ENCODE measurements around the gene PTGES. TPM values are rescaled to one million over a fixed set of nuclear protein-coding genes. Genes with fewer than 3 reads are reported as not detected.
"Not testable (repeated sequence)": the region's sequence is repeated elsewhere in the genome, so short reads cannot be mapped to it uniquely, and the experiment has no call there.

Gene PTGES, protein sequence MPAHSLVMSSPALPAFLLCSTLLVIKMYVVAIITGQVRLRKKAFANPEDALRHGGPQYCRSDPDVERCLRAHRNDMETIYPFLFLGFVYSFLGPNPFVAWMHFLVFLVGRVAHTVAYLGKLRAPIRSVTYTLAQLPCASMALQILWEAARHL
- not detected for total RNA-seq

DNA sequence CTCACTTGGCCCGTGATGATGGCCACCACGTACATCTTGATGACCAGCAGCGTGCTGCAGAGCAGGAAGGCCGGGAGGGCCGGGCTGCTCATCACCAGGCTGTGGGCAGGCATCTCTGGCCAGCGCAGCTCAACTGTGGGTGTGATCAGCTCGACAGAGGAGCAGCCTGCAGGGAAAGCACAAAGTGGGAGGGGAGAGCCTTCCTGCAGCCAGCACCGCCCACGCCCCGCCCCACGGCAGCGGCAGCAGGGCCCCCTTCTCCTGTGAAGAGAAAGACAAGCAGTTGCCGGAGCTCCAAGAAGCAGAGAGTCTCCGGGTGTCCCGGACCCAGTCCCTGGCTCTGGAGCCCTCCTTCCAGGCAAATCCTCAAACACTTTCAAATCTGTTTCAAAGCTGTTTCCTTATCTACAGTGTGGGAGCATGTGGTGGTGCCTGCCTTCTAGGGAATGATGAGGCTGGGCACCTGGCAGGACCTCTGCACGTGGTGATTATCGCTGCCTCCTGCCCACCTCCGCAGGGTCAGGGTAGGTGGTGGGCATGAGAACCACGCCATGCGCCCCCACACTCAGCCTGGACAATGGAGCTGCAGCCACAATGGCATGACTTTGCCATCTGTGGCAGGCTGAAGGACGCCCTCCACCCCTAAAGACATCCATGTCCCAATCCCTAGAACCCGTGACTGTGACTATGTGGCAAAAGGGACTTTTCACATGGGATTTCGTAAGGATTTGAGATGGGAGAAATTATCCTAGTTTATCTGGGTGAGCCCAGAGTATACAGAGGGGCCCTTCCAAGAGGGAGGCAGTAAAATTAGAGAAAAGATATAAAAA, at the start of gene PTGES:
Gene PTGES (minus strand): TSS at position 143 of the 830 bp plus-strand sequence. CDS start 30 bp downstream, at position 113.
- Mint-ChIP-seq H3K36me3 (no peaks in the 10 kb centered on the region), H3K4me3 (no peak within 1 kb of the TSS), H3K9me3 (ENCODE audit: low read depth) (no peaks in the 10 kb centered on the region), H3K4me1 (peaks cover 10% of the 10 kb centered on the region), H3K27ac (no peak within 1 kb of the TSS), H3K27me3 (peaks cover 16% of the 10 kb centered on the region)
- CTCF ChIA-PET = no interaction called here
- ATAC-seq = peak; percentile 75
- peak; percentile 49 for DNase-seq

DNA sequence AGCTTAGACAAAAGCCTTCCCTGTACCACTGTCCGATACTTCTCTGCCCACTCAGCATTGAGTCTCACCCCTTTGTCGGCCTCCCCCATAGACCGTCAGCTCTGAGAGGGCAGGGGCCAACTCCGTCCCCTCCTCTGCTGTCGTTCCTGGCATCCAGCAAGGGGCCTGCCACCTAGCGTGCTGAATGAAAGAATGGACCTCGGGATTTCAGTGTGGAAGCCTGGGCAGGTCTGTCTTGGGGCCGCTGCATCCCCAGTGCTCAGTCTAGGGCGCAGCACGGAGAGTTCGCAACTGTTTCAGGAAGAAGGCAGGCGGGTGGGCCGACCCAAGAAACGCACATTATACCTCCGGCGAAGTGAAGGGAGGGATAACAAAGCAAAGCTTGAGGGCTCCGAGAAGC, 48.7 kb upstream of the PTGES start:
- CTCF ChIA-PET = interaction anchor here (1.0 to 1.6 kb wide), 3 partner anchors 11 to 159 kb away, joined by 3 to 5 read pairs (median 4); no protein-coding TSS in a partner anchor
- no peak for ATAC-seq
- peaks cover 32% of the 10 kb centered on the region for H3K4me1 Mint-ChIP-seq

DNA sequence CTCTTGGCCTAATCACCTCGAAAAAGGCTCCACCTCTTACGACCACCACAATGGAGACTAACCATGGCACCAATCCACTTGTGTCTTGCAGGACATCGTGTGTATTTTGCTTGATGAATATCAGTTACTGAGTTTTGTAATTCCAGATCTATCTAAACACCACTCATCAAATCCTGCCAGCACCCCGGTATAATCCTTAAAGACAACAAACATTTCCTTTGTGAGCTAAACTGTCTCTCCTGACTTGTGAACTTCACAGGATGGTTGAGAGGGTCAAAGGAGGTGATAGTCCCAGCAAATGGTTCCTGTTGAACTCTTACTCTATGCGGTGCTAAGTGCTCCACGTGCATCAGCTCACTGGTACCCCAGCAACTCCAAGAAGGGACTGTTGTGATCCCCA, 46.1 kb upstream of the PTGES start:
- ATAC-seq (no peak), DNase-seq (no peak)
- Mint-ChIP-seq H3K4me3 (no peak overlapping the region), H3K27me3 (peaks cover 10% of the 10 kb centered on the region), H3K36me3 (peaks cover 2% of the 10 kb centered on the region), H3K9me3 (ENCODE audit: low read depth) (no peaks in the 10 kb centered on the region), H3K27ac (no peak overlapping the region), H3K4me1 (peaks cover 12% of the 10 kb centered on the region)
- CTCF ChIA-PET = interaction anchor here (1.6 kb wide), 1 partner anchor 61 kb away, joined by 7 read pairs; no protein-coding TSS in a partner anchor

More for the DNA sequence above, 48.7 kb upstream of the PTGES start:
- Mint-ChIP-seq H3K9me3 (ENCODE audit: low read depth) (no peaks in the 10 kb centered on the region), H3K27me3 (no peaks in the 10 kb centered on the region), H3K27ac (no peak overlapping the region), H3K36me3 (peaks cover 19% of the 10 kb centered on the region), H3K4me3 (peak overlapping the region; percentile 41)
- DNase-seq = no peak

DNA sequence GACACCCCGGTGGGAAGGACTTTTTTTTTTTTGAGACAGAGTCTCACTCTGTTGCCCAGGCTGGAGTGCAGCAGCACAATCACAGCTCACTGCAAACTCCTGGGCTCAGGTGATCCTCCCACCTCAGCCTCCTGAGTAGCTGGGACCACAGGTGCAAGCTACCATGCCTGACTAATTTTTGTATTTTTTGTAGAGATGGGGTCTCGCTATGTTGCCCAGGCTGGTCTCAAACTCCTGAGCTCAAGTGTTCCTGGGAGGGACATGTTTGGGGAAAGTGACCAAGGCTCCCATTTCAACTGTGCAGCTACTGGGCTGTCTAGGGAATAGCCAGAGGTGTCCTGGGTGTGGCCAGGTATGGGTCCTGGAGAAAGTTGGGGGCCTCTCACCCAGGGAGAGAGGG, 43.2 kb upstream of the PTGES start:
- CTCF ChIA-PET; H3K4me3 Mint-ChIP-seq; H3K9me3 Mint-ChIP-seq (ENCODE audit: low read depth); H3K4me1 Mint-ChIP-seq; H3K36me3 Mint-ChIP-seq; DNase-seq; H3K27ac Mint-ChIP-seq; ATAC-seq: not testable (repeated sequence)
- peaks cover 12% of the 10 kb centered on the region for H3K27me3 Mint-ChIP-seq

DNA sequence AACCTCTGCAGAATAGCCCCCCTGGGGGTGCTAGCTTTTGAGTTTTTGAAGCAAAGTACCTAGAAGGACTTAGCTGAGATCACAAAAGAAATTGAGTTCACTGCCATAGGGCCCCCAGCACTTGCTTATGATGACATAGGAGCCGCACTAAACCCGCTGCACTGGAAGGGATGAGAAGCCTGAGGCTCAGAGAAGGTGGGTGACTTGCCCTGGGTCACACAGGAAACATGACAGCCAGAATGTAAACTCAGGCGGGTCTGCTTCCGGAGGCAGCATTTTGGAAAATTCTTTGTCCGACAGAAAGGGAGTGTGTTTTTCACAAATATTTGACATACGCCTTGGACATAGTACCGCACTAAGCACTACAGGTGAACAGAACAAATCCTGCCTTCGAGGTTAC, 41.7 kb upstream of the PTGES start:
- CTCF ChIA-PET = no interaction called here
- Mint-ChIP-seq H3K9me3 (ENCODE audit: low read depth) (no peaks in the 10 kb centered on the region), H3K27me3 (peaks cover 16% of the 10 kb centered on the region), H3K27ac (no peak overlapping the region), H3K4me3 (no peak overlapping the region), H3K4me1 (peaks cover 8% of the 10 kb centered on the region), H3K36me3 (no peaks in the 10 kb centered on the region)
- ATAC-seq (no peak), DNase-seq (no peak)

DNA sequence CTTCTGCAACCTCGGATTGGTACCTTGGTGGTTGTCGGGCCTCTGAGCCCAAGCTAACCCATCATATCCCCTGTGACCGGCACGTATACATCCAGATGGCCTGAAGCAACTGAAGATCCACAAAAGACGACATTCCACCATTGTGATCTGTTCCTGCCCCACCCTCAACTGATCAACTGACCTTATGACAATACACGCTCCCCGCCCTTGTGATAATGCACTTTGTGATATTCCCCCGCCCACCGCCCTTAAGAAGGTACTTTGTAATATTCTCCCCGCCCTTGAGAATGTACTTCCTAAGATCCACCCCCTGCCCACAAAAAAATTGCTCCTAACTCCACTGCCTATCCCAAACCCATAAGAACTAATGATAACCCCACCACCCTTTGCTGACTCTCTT, 33.6 kb upstream of the PTGES start:
- Mint-ChIP-seq H3K4me3 (no peak overlapping the region), H3K36me3 (no peaks in the 10 kb centered on the region), H3K4me1 (peaks cover 11% of the 10 kb centered on the region), H3K27me3 (peaks cover 21% of the 10 kb centered on the region), H3K9me3 (ENCODE audit: low read depth) (no peaks in the 10 kb centered on the region), H3K27ac (no peak overlapping the region)
- CTCF ChIA-PET = interaction anchor here (0.7 to 12.5 kb wide), 6 partner anchors 10 to 281 kb away, joined by 3 to 184 read pairs (median 4); no protein-coding TSS in a partner anchor
- ATAC-seq (no peak), DNase-seq (no peak)

DNA sequence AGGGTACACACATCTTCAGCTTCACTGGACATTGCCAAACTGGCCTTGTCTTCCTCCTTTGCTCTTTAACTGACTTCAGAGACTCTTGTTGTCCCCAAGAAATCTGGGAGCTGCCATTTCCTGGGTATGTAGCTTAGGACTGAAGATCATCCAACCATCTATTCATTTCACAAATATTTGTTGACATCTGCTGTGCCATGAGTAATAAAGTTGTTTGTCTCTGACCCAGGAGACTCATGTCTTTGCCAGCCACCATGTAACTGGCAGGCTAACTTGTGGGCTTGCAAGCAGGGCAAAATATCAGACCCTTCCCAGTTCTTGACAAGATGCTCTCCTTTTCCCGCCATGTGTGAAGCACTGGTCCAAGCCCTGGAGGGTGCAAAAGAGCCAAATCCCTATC, 33.0 kb upstream of the PTGES start:
- CTCF ChIA-PET = interaction anchor here (1.0 to 12.5 kb wide), 6 partner anchors 9 to 654 kb away, joined by 4 to 184 read pairs (median 4); no protein-coding TSS in a partner anchor
- H3K4me3 Mint-ChIP-seq = no peak overlapping the region
- no peaks in the 10 kb centered on the region for H3K36me3 Mint-ChIP-seq
- H3K27me3 Mint-ChIP-seq = peaks cover 21% of the 10 kb centered on the region
- H3K27ac Mint-ChIP-seq = no peak overlapping the region
- no peaks in the 10 kb centered on the region for H3K9me3 Mint-ChIP-seq (ENCODE audit: low read depth)
- no peak for DNase-seq
- no peak for ATAC-seq
- H3K4me1 Mint-ChIP-seq = peaks cover 11% of the 10 kb centered on the region

DNA sequence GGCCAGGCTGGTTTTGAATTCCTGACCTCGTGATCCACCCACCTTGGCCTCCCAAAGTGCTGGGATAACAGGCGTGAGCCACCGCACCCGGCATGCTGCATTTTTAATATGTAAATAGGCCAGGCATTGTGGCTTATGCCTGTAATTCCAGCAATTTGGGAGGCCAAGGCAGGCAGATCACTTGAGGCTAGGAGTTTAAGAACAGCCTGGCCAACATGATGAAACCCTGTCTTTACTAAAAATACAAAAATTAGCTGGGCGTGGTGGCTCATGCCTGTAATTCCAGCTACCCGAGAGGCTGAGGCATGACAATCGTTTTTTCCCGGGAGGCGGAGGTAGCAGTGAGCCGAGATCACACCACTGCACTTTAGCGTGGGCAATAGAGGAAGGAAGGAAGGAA, 32.1 kb upstream of the PTGES start:
- not testable (repeated sequence) for H3K27ac Mint-ChIP-seq; ATAC-seq; H3K36me3 Mint-ChIP-seq; DNase-seq; H3K9me3 Mint-ChIP-seq (ENCODE audit: low read depth); H3K4me1 Mint-ChIP-seq; H3K4me3 Mint-ChIP-seq
- CTCF ChIA-PET = interaction anchor here (1.5 to 12.5 kb wide), 4 partner anchors 9 to 653 kb away, joined by 4 to 184 read pairs (median 16); no protein-coding TSS in a partner anchor
- peaks cover 16% of the 10 kb centered on the region for H3K27me3 Mint-ChIP-seq

DNA sequence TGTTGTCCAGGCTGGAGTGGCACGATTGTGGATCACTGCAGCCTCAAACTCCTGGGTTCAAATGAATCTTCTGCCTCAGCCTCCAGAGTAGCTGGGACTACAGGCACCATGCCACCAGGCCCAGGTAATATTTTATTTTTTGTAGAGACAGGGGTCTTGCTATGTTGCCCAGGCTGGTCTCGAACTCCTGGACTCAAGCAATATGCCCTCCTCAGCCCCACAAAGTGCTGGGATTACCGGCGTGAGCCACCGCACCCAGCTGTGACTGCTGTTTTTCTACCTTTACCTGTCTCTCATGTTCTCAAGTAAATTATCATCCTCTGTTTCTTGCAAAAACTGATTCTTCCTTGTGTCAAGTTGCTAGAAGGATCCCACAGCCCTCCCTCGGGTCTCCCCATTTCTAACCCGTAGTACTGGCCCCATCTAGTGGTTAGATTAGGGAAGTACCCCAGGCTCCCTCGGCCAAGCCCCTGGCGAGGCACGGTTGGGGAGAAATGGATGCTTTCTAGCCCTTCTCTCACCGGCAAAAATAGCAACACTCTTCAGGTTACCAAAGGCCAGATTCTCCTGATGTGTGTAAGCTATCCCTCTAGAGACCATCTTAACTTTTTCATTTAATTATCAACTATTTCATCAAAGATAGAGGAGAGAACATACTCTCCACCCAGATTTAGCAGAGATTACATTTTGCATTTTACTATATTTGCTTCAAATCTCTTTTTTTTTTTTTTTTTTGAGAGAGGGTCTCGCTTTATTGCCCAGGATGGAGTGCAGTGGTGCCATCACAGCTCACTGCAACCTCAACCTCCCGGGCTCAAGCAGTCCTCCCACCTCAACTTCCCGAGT, 30.9 kb upstream of the PTGES start:
- Mint-ChIP-seq H3K27me3 (peaks cover 20% of the 10 kb centered on the region), H3K4me1 (peaks cover 4% of the 10 kb centered on the region), H3K27ac (no peak overlapping the region), H3K4me3 (no peak overlapping the region), H3K9me3 (ENCODE audit: low read depth) (no peaks in the 10 kb centered on the region), H3K36me3 (no peaks in the 10 kb centered on the region)
- DNase-seq (peak; percentile 81), ATAC-seq (peak; percentile 97)
- CTCF ChIA-PET = interaction anchor here (0.7 to 12.5 kb wide), 20 partner anchors 9 to 645 kb away, joined by 3 to 184 read pairs (median 3); partner anchors contain the start of genes C9orf50 and TOR1B

DNA sequence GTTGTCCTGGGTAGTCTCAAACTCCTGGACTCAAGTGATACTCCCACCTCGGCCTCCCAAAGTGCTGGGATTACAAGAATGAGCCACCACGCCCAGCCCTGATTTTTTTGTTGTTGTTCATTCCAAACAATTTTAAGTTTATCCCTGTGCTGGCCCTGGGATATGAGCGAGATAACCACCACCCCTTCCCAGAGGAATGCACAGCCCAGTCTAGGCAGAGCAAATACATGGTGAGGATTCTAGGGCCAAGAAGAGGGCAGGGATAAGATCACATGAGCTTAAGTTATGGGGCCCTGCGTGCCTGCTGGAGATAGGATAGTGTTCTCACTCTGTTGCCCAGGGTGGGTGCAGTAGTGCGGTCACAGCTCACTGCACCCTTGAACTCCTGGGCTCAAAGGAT, 29.1 kb upstream of the PTGES start:
- no peak for ATAC-seq
- peaks cover 12% of the 10 kb centered on the region for H3K27me3 Mint-ChIP-seq
- no peak overlapping the region for H3K4me3 Mint-ChIP-seq
- DNase-seq = no peak
- H3K36me3 Mint-ChIP-seq = no peaks in the 10 kb centered on the region
- no peak overlapping the region for H3K27ac Mint-ChIP-seq
- H3K9me3 Mint-ChIP-seq (ENCODE audit: low read depth) = no peaks in the 10 kb centered on the region
- H3K4me1 Mint-ChIP-seq = peaks cover 12% of the 10 kb centered on the region
- CTCF ChIA-PET = interaction anchor here (0.6 to 12.5 kb wide), 7 partner anchors 9 to 1084 kb away, joined by 3 to 184 read pairs (median 8); no protein-coding TSS in a partner anchor

DNA sequence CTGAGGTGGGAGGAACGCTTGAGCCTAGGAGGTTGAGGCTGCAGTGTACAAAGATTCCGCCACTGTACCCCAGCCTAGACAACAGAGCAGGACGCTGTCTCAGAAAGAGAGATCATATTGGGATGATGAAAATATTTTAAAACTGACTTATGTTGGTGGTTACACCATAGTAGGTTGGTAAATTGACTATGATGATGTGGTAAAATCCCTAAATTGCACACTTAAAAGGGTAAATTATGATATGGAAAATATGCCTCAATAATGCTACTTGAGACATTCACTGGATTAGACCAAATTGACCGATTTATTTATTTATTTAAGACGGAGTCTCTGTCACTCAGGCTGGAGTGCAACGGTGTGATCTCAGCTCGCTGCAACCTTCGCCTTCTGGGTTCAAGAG, 28.3 kb upstream of the PTGES start:
- no peaks in the 10 kb centered on the region for H3K36me3 Mint-ChIP-seq
- peaks cover 6% of the 10 kb centered on the region for H3K27me3 Mint-ChIP-seq
- no peak overlapping the region for H3K27ac Mint-ChIP-seq
- H3K9me3 Mint-ChIP-seq (ENCODE audit: low read depth) = no peaks in the 10 kb centered on the region
- DNase-seq (no peak), ATAC-seq (no peak)
- H3K4me3 Mint-ChIP-seq = no peak overlapping the region
- CTCF ChIA-PET = interaction anchor here (1.1 to 12.5 kb wide), 4 partner anchors 8 to 54 kb away, joined by 3 to 184 read pairs (median 10); no protein-coding TSS in a partner anchor
- H3K4me1 Mint-ChIP-seq = peaks cover 20% of the 10 kb centered on the region

DNA sequence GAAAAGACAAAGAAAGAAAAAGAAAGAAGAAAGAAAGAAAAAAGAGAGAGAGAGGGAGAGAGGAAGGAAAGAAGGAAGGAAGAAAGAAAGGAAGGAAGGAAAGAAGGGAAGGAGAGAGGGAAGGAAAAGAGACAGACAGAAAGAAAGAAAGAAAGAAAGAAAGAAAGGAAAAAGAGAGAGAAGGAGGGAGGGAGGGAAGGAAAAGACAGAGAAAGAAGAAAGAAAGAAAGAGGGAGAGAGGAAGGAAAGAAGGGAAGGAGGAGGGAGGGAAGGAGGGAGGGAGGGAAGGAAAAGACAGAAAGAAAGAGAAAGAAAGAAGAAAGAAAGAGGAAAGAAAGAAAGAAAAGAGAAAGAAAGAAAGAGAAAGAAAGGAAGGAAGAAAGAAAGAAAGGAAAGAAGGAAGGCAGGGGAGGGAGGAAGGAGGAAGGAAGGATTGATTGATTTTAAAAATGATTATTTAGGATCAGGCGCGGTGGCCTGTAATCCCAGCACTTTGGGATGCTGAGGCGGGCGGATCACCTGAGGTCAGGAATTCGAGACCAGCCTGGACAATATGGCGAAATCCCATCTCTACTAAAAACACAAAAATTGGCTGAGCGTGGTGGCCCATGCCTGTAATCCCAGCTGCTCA, 26.8 kb upstream of the PTGES start:
- H3K27ac Mint-ChIP-seq = no peak overlapping the region
- H3K27me3 Mint-ChIP-seq = peaks cover 3% of the 10 kb centered on the region
- H3K36me3 Mint-ChIP-seq = no peaks in the 10 kb centered on the region
- DNase-seq (no peak), ATAC-seq (no peak)
- CTCF ChIA-PET = interaction anchor here (12.5 kb wide), 1 partner anchor 41 kb away, joined by 184 read pairs; no protein-coding TSS in a partner anchor
- H3K4me1 Mint-ChIP-seq = peaks cover 20% of the 10 kb centered on the region
- no peak overlapping the region for H3K4me3 Mint-ChIP-seq
- H3K9me3 Mint-ChIP-seq (ENCODE audit: low read depth) = no peaks in the 10 kb centered on the region

Data from activated CD8-positive, alpha-beta memory T cell treated with anti-CD3 and anti-CD28 coated beads, Interleukin-2, amount 10 ng/mL, durations not matched to agents 7 days and 5 days (primary cell).